Keratinocyte (primary cell): ENCODE data around the gene MED26. TPM values are rescaled to one million over a fixed set of nuclear protein-coding genes. Genes with fewer than 3 reads are reported as not detected.

Source experiments
- DNase-seq: peaks from one replicate; pipeline ENCODE4 v3.0.0-alpha.2; 2011; ENCODE audit warnings: low read depth, missing footprints, low spot score
- FAIRE-seq: peaks from 2 replicates; lab custom pipeline; 2011; peaks lifted over from hg19 to GRCh38; lab: Jason Lieb, UNC
- H2AFZ ChIP-seq: 2 replicates; pipeline ENCODE4 v1.6.0; 2012; ENCODE audit warnings: low read length, control low read depth, inconsistent platforms; ENCODE audit not compliant: control insufficient read depth
- H3K27ac ChIP-seq: 2 replicates; pipeline ENCODE4 v1.5.1; 2011; ENCODE audit warnings: low read length; ENCODE audit not compliant: control insufficient read depth, insufficient read depth
- H3K27me3 ChIP-seq: 3 replicates; pipeline ENCODE4 v1.6.0; 2011; ENCODE audit warnings: low read length; ENCODE audit not compliant: control insufficient read depth, insufficient read depth; ENCODE audit errors: extremely low read depth
- H3K36me3 ChIP-seq, 2 experiments: 2 replicates in 1 of 2; 3 replicates in 1 of 2; pipeline ENCODE4 v1.5.1; 2011; ENCODE audit warnings: low read length in 2 of 2, mild to moderate bottlenecking in 1 of 2; ENCODE audit not compliant: control insufficient read depth in 2 of 2, insufficient read depth in 2 of 2; ENCODE audit errors: extremely low read depth in 1 of 2
- H3K4me1 ChIP-seq: 3 replicates; pipeline ENCODE4 v1.5.1; 2011; ENCODE audit warnings: low read length; ENCODE audit not compliant: control insufficient read depth, insufficient read depth; ENCODE audit errors: extremely low read depth
- H3K4me2 ChIP-seq: 3 replicates; pipeline ENCODE4 v1.6.0; 2011; ENCODE audit warnings: low read depth, low read length; ENCODE audit not compliant: control insufficient read depth, insufficient read depth; ENCODE audit errors: extremely low read depth
- H3K4me3 ChIP-seq, 3 experiments: fragments of 200-600 bp in 1 of 3; sonication (generic) in 1 of 3; 2 replicates in 2 of 3; 3 replicates in 1 of 3; pipeline ENCODE4 v1.5.1; 2011 to 2016; ENCODE audit warnings: low read length in 3 of 3, mild to moderate bottlenecking in 3 of 3, control low read depth in 2 of 3, inconsistent platforms in 1 of 3, low read depth in 1 of 3, mixed read lengths in 1 of 3, mixed run types in 1 of 3, moderate library complexity in 1 of 3; ENCODE audit not compliant: control insufficient read depth in 2 of 3, insufficient read depth in 2 of 3; ENCODE audit errors: extremely low read depth in 1 of 3
- H3K79me2 ChIP-seq: 2 replicates; pipeline ENCODE4 v1.6.0; 2012; ENCODE audit warnings: low read length; ENCODE audit not compliant: control insufficient read depth, insufficient read depth
- H3K9ac ChIP-seq: 3 replicates; pipeline ENCODE4 v1.6.0; 2011; ENCODE audit warnings: low read length; ENCODE audit not compliant: control insufficient read depth, insufficient read depth; ENCODE audit errors: extremely low read depth
- H3K9me1 ChIP-seq: 3 replicates; pipeline ENCODE4 v1.6.0; 2011; ENCODE audit warnings: low read length; ENCODE audit not compliant: control insufficient read depth, insufficient read depth; ENCODE audit errors: extremely low read depth
- H3K9me3 ChIP-seq: 2 replicates; pipeline ENCODE4 v1.5.1; 2012; ENCODE audit warnings: low read depth, low read length; ENCODE audit not compliant: control insufficient read depth
- H4K20me1 ChIP-seq: 3 replicates; pipeline ENCODE4 v1.6.0; 2011; ENCODE audit warnings: low read length; ENCODE audit not compliant: control insufficient read depth, insufficient read depth; ENCODE audit errors: extremely low read depth
- EZH2 ChIP-seq: IDR thresholded peaks from one replicate; pipeline ENCODE4 v1.6.1; 2012; ENCODE audit warnings: inconsistent platforms, mild to moderate bottlenecking, low read length, moderate library complexity
- dilution Hi-C: fragments of 300-500 bp; cut with MboI; formaldehyde crosslinking; loops from one replicate; pipeline ENCODE4 v1.7.0; 2020; ENCODE audit warnings: low sequenced_read_pairs; ENCODE audit not compliant: extremely low pct_ligation_motif_present
- polyA plus RNA-seq, 5 experiments: library from polyadenylated mRNA; depleted of rRNA in 3 of 5; stranded (reverse) in 3 of 5; stranded (forward) in 1 of 5; unstranded in 1 of 5; fragments of >200 nt; gene quantifications; 1 replicate in 1 of 5; 2 replicates in 3 of 5; 3 replicates in 1 of 5; pipeline versions ENCODE4 v1.2.1 to v1.2.3, GENCODE V29; 2011 to 2012; ENCODE audit warnings: missing spikeins in 2 of 5, low read depth in 1 of 5, low replicate concordance in 1 of 5
- TF ChIP-seq, protein P1 (sequence below), 3 experiments: IDR thresholded peaks in 1 of 3; conservative IDR thresholded peaks in 1 of 3; optimal IDR thresholded peaks in 1 of 3; 2 replicates in 2 of 3; 3 replicates in 1 of 3; pipeline versions ENCODE3 to v1.5.1; 2011; ENCODE audit warnings: low read length in 3 of 3, mild to moderate bottlenecking in 3 of 3, moderate library complexity in 2 of 3, control low read depth in 1 of 3, inconsistent platforms in 1 of 3; ENCODE audit not compliant: insufficient read depth in 2 of 3; ENCODE audit errors: extremely low read depth in 1 of 3

MED26 gene
- polyA plus RNA-seq, 1 donor (not counting 4 experiments of a cell fraction or from before 2014, with no cell fraction given) = 4.7 TPM

DNA sequence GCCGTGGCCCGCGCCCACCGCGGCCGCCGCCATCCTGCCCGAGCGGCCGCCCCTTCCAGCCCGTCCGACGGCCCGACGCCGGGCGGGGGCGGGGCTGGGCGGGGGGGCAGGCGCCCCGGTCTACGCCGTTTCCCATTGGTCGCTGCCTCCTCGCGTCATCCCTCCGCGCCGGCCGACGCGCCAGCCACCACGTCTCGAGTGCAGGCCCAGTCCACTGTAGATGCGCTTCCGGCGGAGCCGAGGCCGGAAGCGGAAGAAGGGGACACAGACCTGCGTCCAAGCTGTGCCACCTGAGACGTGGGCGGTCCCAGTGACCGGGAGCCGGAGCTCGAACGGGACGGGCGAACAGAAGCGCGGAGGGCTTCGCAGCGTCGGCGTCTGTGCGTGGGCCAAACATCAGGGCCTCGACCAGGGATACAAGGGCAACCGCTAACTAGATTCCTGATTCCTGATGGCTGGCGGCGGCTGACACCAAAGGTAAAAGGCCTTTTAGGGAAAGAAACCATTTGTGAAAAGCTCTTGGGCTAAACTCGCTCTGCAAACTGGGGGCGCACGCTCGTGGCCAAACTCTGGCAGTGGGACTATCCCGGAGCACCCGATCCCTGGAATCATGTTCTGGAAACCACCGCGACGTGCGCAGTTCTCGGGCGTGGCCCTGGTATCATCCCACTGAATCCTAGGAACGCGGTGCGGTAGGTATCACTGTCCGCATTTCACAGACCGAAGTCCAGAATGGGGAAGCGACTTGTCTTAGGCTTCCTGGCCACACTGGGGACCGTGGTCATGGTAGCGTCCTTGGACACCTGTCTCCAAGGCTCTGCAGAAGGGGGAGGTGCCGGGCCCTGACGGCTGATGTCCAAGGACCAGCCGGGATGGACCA, 55.4 kb downstream of the MED26 start, which contains the start of gene SLC35E1:
TSS of gene SLC35E1 (minus strand) at position 84 of the 880 bp plus-strand sequence. CDS start at position 33, 51 bp downstream.
- H3K9me3 ChIP-seq = no peaks in the 10 kb centered on the region
- H2AFZ ChIP-seq = peak within 1 kb of the TSS; percentile 78
- peak; percentile 81 for DNase-seq
- H3K27ac ChIP-seq = peak within 1 kb of the TSS; percentile 96
- H3K27me3 ChIP-seq = no peaks in the 10 kb centered on the region
- H3K4me1 ChIP-seq = peaks cover 38% of the 10 kb centered on the region
- peak within 1 kb of the TSS; percentile 81 to 98 (median 98) for H3K4me3 ChIP-seq
- no peak for FAIRE-seq
- peak within 1 kb of the TSS; percentile 98 for H3K9ac ChIP-seq
- peaks cover 5% of the 10 kb centered on the region for H4K20me1 ChIP-seq
- peaks cover 16 to 30% of the 10 kb centered on the region in 2 experiments for H3K36me3 ChIP-seq
- peak within 1 kb of the TSS; percentile 97 for H3K4me2 ChIP-seq
- peaks cover 3% of the 10 kb centered on the region for H3K9me1 ChIP-seq
- dilution Hi-C loops = no loop called here
- TF ChIP-seq, protein P1, sequence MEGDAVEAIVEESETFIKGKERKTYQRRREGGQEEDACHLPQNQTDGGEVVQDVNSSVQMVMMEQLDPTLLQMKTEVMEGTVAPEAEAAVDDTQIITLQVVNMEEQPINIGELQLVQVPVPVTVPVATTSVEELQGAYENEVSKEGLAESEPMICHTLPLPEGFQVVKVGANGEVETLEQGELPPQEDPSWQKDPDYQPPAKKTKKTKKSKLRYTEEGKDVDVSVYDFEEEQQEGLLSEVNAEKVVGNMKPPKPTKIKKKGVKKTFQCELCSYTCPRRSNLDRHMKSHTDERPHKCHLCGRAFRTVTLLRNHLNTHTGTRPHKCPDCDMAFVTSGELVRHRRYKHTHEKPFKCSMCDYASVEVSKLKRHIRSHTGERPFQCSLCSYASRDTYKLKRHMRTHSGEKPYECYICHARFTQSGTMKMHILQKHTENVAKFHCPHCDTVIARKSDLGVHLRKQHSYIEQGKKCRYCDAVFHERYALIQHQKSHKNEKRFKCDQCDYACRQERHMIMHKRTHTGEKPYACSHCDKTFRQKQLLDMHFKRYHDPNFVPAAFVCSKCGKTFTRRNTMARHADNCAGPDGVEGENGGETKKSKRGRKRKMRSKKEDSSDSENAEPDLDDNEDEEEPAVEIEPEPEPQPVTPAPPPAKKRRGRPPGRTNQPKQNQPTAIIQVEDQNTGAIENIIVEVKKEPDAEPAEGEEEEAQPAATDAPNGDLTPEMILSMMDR (optimal IDR thresholded peaks at IDR 0.05 in 1 of 3, IDR thresholded peaks at IDR 0.05 in 1 of 3, conservative IDR thresholded peaks at IDR 0.05 in 1 of 3; ENCODE audit: extremely low read depth in 1 of 3, insufficient read depth in 2 of 3, low read length in 3 of 3) = no peak
- TF ChIP-seq EZH2 = no peak
- H3K79me2 ChIP-seq = peaks cover 85% of the 10 kb centered on the region

DNA sequence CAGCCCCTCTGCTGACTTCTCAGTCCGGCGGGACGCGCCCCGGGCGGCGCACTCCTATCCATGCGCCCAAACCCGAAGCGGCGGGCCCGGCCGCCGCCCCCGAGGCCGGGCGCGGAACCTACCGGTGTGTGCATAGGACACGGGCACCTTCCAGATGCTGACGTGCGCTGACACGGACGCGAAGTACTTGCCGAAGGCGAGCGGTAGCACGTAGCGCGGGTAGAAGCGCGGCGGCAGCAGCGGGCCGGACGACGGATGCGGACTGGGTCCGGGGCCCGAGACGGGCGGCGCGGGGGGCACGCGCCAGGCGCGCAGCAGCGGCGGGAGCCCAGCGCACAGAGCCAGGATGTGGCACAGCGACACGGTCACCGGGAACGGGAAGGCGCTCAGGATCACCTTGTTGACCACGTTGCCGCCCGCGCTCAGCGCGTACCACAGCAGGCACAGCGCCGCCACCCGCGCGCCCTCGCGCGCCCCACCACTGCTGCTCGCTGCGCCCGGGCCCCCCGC, 56.1 kb downstream of the MED26 start:
- FAIRE-seq = no peak

More for the DNA sequence above, 56.1 kb downstream of the MED26 start:
- Histone ChIP-seq H3K9ac (peak overlapping the region; percentile 98), H3K36me3 (peaks cover 13 to 34% of the 10 kb centered on the region in 2 experiments), H3K27ac (peak overlapping the region; percentile 82), H4K20me1 (peaks cover 5% of the 10 kb centered on the region), H3K9me1 (peaks cover 3% of the 10 kb centered on the region), H2AFZ (peak overlapping the region; percentile 78), H3K4me2 (peak overlapping the region; percentile 97), H3K4me1 (peaks cover 38% of the 10 kb centered on the region), H3K9me3 (no peaks in the 10 kb centered on the region), H3K79me2 (peaks cover 79% of the 10 kb centered on the region), H3K4me3 (peak overlapping the region; percentile 81 to 95 (median 88)), H3K27me3 (no peaks in the 10 kb centered on the region)
- DNase-seq = no peak
- dilution Hi-C loops = no loop called here
- TF ChIP-seq EZH2 = no peak
- TF ChIP-seq, protein P1 (optimal IDR thresholded peaks at IDR 0.05 in 1 of 3, IDR thresholded peaks at IDR 0.05 in 1 of 3, conservative IDR thresholded peaks at IDR 0.05 in 1 of 3; ENCODE audit: extremely low read depth in 1 of 3, insufficient read depth in 2 of 3, low read length in 3 of 3) = no peak
